NCI-H748 (cell line): Measurements from ENCODE around the gene C11orf24.
"Not testable (repeated sequence)": the region's sequence is repeated elsewhere in the genome, so short reads cannot be mapped to it uniquely, and the experiment has no call there.

Experiments
- DNase-seq: peaks from one replicate; lab custom pipeline; 2025; ENCODE audit not compliant: unreplicated experiment; lab: John Stamatoyannopoulos, UW

The C11orf24 gene

GRCh38 chr11:68255526-68255925 lies 16.2 kb downstream of the C11orf24 start:
- no peak for DNase-seq

GRCh38 chr11:68254421-68254820 lies 17.4 kb downstream of the C11orf24 start:
- DNase-seq = no peak

GRCh38 chr11:68251765-68252164 lies 20.0 kb downstream of the C11orf24 start:
- no peak for DNase-seq

GRCh38 chr11:68244912-68245311 lies 26.9 kb downstream of the C11orf24 start:
- DNase-seq = not testable (repeated sequence)

- DNase-seq = not testable (repeated sequence)
Observed at GRCh38 chr11:68243847-68244246, 27.9 kb downstream of the C11orf24 start.

GRCh38 chr11:68242616-68243015 lies 29.2 kb downstream of the C11orf24 start:
- DNase-seq = no peak

GRCh38 chr11:68231621-68232020 lies 40.2 kb downstream of the C11orf24 start:
- no peak for DNase-seq

GRCh38 chr11:68229601-68230000 lies 42.2 kb downstream of the C11orf24 start:
- DNase-seq = no peak

GRCh38 chr11:68226421-68226820 lies 45.4 kb downstream of the C11orf24 start:
- no peak for DNase-seq

- no peak for DNase-seq
Observed at GRCh38 chr11:68224606-68225005, 47.2 kb downstream of the C11orf24 start.

- no peak for DNase-seq
Observed at GRCh38 chr11:68223275-68223674, 48.5 kb downstream of the C11orf24 start.

- DNase-seq = no peak
Observed at GRCh38 chr11:68221406-68221805, 50.4 kb downstream of the C11orf24 start.

- DNase-seq = peak; percentile 8
Observed at GRCh38 chr11:68216171-68216938, 55.4 kb downstream of the C11orf24 start.

- no peak for DNase-seq
Observed at GRCh38 chr11:68215524-68216170, 56.1 kb downstream of the C11orf24 start.

- no peak for DNase-seq
Observed at GRCh38 chr11:68215087-68215445, 56.7 kb downstream of the C11orf24 start.

GRCh38 chr11:68214173-68215086 lies 57.3 kb downstream of the C11orf24 start:
- peak; percentile 56 for DNase-seq

GRCh38 chr11:68213555-68214172 lies 58.1 kb downstream of the C11orf24 start:
- DNase-seq = peak; percentile 98

- peak; percentile 83 for DNase-seq
Observed at GRCh38 chr11:68213135-68213515, 58.6 kb downstream of the C11orf24 start, which contains the start of gene KMT5B. TSS of gene KMT5B (minus strand) at chr11:68213296. CDS start at chr11:68190076, 23,220 bp downstream.

- peak; percentile 75 for DNase-seq
Observed at GRCh38 chr11:68212421-68213134, 59.2 kb downstream of the C11orf24 start.

GRCh38 chr11:68211546-68211945 lies 60.2 kb downstream of the C11orf24 start:
- DNase-seq = peak; percentile 22
